PFSK-1 (cell line): Measurements from ENCODE around the gene PBX2.

Experiments used
- FOXP2 ChIP-seq: optimal IDR thresholded peaks from 2 replicates; pipeline ENCODE3; 2011; ENCODE audit warnings: borderline replicate concordance, control low read depth, inconsistent platforms; ENCODE audit not compliant: insufficient read depth; ENCODE audit errors: extremely low read length, extremely low read depth
- POLR2AphosphoS5 ChIP-seq: IDR thresholded peaks from 2 replicates; pipeline ENCODE4 v1.6.1; 2012; ENCODE audit warnings: low read depth, mild to moderate bottlenecking, control low read depth, low read length, moderate library complexity
- SIN3A ChIP-seq: IDR thresholded peaks from 2 replicates; pipeline ENCODE4 v1.6.1; 2012; ENCODE audit warnings: mild to moderate bottlenecking, low read length, moderate library complexity, borderline replicate concordance; ENCODE audit not compliant: insufficient read depth
- TAF1 ChIP-seq: IDR thresholded peaks from 2 replicates; pipeline ENCODE4 v1.6.1; 2012; ENCODE audit warnings: low read length, control low read depth, borderline replicate concordance; ENCODE audit not compliant: insufficient read depth
- TF ChIP-seq, protein P1 (sequence below), 2 experiments: IDR thresholded peaks; 2 replicates each; pipeline versions ENCODE4 v1.6.1 to v1.8.0; 2011 to 2012; ENCODE audit warnings: low read depth in 2 of 2, low read length in 2 of 2, control low read depth in 1 of 2, inconsistent platforms in 1 of 2, mild to moderate bottlenecking in 1 of 2, moderate library complexity in 1 of 2; ENCODE audit not compliant: insufficient read depth in 1 of 2

Gene PBX2

GRCh38 chr6:32149932-32150870 lies 39.8 kb downstream of the PBX2 start:
- TF ChIP-seq, protein P1, sequence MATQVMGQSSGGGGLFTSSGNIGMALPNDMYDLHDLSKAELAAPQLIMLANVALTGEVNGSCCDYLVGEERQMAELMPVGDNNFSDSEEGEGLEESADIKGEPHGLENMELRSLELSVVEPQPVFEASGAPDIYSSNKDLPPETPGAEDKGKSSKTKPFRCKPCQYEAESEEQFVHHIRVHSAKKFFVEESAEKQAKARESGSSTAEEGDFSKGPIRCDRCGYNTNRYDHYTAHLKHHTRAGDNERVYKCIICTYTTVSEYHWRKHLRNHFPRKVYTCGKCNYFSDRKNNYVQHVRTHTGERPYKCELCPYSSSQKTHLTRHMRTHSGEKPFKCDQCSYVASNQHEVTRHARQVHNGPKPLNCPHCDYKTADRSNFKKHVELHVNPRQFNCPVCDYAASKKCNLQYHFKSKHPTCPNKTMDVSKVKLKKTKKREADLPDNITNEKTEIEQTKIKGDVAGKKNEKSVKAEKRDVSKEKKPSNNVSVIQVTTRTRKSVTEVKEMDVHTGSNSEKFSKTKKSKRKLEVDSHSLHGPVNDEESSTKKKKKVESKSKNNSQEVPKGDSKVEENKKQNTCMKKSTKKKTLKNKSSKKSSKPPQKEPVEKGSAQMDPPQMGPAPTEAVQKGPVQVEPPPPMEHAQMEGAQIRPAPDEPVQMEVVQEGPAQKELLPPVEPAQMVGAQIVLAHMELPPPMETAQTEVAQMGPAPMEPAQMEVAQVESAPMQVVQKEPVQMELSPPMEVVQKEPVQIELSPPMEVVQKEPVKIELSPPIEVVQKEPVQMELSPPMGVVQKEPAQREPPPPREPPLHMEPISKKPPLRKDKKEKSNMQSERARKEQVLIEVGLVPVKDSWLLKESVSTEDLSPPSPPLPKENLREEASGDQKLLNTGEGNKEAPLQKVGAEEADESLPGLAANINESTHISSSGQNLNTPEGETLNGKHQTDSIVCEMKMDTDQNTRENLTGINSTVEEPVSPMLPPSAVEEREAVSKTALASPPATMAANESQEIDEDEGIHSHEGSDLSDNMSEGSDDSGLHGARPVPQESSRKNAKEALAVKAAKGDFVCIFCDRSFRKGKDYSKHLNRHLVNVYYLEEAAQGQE (IDR thresholded peaks at IDR 0.05; ENCODE audit: insufficient read depth in 1 of 2, low read depth in 2 of 2, low read length in 2 of 2): no peak
- TF ChIP-seq TAF1 (no peak), FOXP2 (no peak), SIN3A (no peak), POLR2AphosphoS5 (no peak)

- TF ChIP-seq POLR2AphosphoS5 (no peak), TAF1 (no peak), SIN3A (no peak), FOXP2 (no peak)
- TF ChIP-seq, protein P1 (IDR thresholded peaks at IDR 0.05; ENCODE audit: insufficient read depth in 1 of 2, low read depth in 2 of 2, low read length in 2 of 2): no peak
Observed at GRCh38 chr6:32149092-32149755, 40.8 kb downstream of the PBX2 start.

DNA sequence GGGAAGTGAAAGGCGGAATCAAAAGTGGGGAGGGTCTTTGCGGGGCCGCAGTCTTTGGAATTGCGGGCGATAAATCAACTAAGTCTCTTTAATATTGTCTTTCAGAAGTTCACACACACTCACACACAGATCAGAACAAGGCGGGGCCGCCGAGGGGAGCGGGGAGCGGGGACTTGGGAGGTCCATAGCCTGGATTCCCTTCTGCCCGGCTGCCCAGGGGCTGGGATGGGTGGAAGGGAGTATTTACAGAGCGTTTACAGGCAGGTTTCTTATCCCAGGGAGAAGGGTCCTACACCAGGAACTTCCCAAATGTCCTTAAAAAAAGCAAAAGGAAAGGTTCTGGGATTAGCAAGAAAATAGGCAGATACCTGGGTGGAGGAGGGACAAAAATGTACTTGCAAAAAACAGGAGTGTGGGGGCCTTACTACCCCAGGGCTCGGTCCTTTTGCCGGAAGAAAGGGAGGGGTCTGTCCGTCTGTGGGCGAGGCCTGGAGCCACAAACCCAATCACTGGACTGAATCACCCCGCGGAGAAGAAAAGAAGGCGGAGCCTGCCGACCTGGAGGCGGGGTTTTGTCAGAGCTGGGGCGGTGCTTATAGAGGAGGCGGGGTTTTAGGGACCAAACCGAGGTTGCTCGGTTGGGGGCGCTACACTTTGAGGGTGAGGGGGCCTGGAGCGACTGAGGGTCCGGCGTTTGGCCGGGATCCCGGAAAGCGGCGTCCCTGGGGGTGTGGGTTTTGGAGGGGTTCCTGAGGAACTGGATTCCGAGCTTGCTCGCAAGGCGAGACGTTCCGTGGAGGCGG lies 41.5 kb downstream of the PBX2 start:
- TF ChIP-seq FOXP2 (no peak), TAF1 (no peak), SIN3A (no peak), POLR2AphosphoS5 (no peak)
- TF ChIP-seq, protein P1 (IDR thresholded peaks at IDR 0.05; ENCODE audit: insufficient read depth in 1 of 2, low read depth in 2 of 2, low read length in 2 of 2): no peak

GRCh38 chr6:32147401-32148132 lies 42.4 kb downstream of the PBX2 start:
- TF ChIP-seq FOXP2: no peak
- TF ChIP-seq TAF1: no peak
- TF ChIP-seq POLR2AphosphoS5: no peak
- TF ChIP-seq SIN3A: no peak
- TF ChIP-seq, protein P1 (IDR thresholded peaks at IDR 0.05; ENCODE audit: insufficient read depth in 1 of 2, low read depth in 2 of 2, low read length in 2 of 2): no peak
